ENCODE data around the gene BANP.
"Not testable (repeated sequence)": the region's sequence is repeated elsewhere in the genome, so short reads cannot be mapped to it uniquely, and the experiment has no call there.

GRCh38 chr16:87986361-87986849 is 35.2 kb downstream of the BANP start:
- not testable (repeated sequence) for TF ChIP-seq EZH2phosphoT487 (IDR thresholded peaks at IDR 0.05; ENCODE audit: insufficient read depth, low read depth); EZH2 (IDR thresholded peaks at IDR 0.05; ENCODE audit: insufficient read depth, poor library complexity, severe bottlenecking)

Measured in GM23248 (cell line).